ENCODE data around the gene PHLPP1. TPM values are rescaled to one million over a fixed set of nuclear protein-coding genes. Genes with fewer than 3 reads are reported as not detected.
"Not testable (repeated sequence)": the region's sequence is repeated elsewhere in the genome, so short reads cannot be mapped to it uniquely, and the experiment has no call there.

PHLPP1 gene
- total and polyA plus RNA-seq, 9 donors = 4.4 to 15.9 (median 12.0) TPM

DNA sequence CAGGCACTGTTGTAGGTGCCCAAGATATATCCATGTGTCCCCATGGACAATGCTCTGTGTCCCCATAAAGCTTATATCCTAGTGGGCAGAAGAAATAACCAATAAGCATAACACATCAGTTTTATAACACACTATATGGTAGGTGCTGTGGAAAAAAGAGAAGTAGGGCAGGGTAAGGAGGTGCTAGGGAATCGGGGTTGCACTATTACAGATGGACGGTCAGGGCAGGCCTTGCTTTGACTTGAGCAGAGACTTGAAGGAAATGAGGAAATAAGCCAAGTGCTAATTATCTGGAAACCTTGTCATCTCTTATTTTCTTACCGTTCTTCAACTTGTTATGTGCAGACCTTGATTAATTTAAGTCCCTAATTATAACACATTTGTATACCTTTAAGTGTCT, 82.0 kb downstream of the PHLPP1 start:
- no peak for TF ChIP-seq EP300 (IDR thresholded peaks at IDR 0.05)
- Histone ChIP-seq H3K4me3 (no peak overlapping the region), H3K27me3 (no peaks in the 10 kb centered on the region), H3K27ac (no peak overlapping the region), H3K36me3 (no peaks in the 10 kb centered on the region), H3K4me1 (ENCODE audit: insufficient read depth) (no peaks in the 10 kb centered on the region), H3K9me3 (no peaks in the 10 kb centered on the region)
- DNase-seq = no peak
- 95 to 99% (median 98%) methylated on average over 3 of the region's 3 CpGs for WGBS, 3 donors
- intact Hi-C loops (cut with DNase I) = loop anchor here in 1 of 4 donors (10.0 kb wide), 1 partner anchor 73 kb away; no protein-coding TSS in a partner anchor

DNA sequence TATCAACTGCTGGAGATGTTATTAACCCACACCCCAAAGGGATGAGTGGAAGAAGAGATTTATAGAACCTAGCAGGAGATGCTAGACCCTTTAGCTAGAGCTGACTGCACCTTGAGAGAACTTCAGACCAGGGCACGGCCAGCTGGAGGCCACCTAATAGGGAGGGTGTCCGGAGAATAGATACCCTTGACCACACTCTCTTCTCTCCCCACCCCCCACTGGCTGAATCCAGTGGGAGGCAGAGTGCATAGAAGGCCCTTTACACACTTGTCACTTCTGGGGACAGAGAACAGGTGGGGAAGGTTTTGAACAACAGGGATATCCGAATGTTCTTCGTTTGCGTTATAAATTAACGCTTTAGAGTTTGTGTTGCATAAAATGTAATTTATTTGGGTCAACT, 84.6 kb downstream of the PHLPP1 start:
- TF ChIP-seq, protein P1, sequence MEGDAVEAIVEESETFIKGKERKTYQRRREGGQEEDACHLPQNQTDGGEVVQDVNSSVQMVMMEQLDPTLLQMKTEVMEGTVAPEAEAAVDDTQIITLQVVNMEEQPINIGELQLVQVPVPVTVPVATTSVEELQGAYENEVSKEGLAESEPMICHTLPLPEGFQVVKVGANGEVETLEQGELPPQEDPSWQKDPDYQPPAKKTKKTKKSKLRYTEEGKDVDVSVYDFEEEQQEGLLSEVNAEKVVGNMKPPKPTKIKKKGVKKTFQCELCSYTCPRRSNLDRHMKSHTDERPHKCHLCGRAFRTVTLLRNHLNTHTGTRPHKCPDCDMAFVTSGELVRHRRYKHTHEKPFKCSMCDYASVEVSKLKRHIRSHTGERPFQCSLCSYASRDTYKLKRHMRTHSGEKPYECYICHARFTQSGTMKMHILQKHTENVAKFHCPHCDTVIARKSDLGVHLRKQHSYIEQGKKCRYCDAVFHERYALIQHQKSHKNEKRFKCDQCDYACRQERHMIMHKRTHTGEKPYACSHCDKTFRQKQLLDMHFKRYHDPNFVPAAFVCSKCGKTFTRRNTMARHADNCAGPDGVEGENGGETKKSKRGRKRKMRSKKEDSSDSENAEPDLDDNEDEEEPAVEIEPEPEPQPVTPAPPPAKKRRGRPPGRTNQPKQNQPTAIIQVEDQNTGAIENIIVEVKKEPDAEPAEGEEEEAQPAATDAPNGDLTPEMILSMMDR (IDR thresholded peaks at IDR 0.05) = no peak
- TF ChIP-seq POLR2A (IDR thresholded peaks at IDR 0.05) (no peak), EP300 (IDR thresholded peaks at IDR 0.05) (no peak)
- no peak for DNase-seq
- intact Hi-C loops (cut with DNase I) = loop anchor here in 1 of 4 donors (10.0 kb wide), 1 partner anchor 75 kb away; no protein-coding TSS in a partner anchor
- H3K36me3 ChIP-seq = no peaks in the 10 kb centered on the region
- 83 to 90% (median 85%) methylated on average over 6 of the region's 6 CpGs for WGBS, 3 donors
- H3K27ac ChIP-seq = no peak overlapping the region
- no peak overlapping the region for H3K4me3 ChIP-seq
- H3K4me1 ChIP-seq (ENCODE audit: insufficient read depth) = no peaks in the 10 kb centered on the region
- no peaks in the 10 kb centered on the region for H3K9me3 ChIP-seq
- no peaks in the 10 kb centered on the region for H3K27me3 ChIP-seq

DNA sequence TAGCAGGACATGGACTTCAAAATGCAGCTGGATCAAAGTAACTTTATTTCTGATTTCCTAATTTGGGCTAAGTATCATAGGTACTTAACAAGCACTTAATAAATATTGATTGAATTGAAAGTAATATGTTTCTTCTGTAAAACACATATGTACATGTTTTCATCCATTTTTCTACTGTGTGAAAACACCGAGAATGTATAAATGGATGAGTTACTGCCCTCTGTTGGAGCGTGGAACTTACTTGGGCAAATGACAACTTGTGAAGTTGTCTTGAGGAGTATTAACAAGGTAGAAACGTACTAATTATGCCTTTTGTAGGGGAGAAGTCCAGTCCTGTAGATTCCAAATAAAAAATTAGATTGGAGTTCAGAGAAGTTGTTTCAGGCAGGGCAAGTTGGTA, 87.2 kb downstream of the PHLPP1 start:
- Histone ChIP-seq H3K27ac (no peak overlapping the region), H3K4me1 (ENCODE audit: insufficient read depth) (no peaks in the 10 kb centered on the region), H3K9me3 (no peaks in the 10 kb centered on the region), H3K4me3 (no peak overlapping the region), H3K36me3 (no peaks in the 10 kb centered on the region), H3K27me3 (no peaks in the 10 kb centered on the region)
- intact Hi-C loops (cut with DNase I) = no loop called here
- WGBS, 3 donors = 75 to 87% (median 79%) methylated on average over 3 of the region's 3 CpGs
- no peak for DNase-seq
- TF ChIP-seq, protein P1 (IDR thresholded peaks at IDR 0.05) = no peak
- no peak for TF ChIP-seq EP300 (IDR thresholded peaks at IDR 0.05)
- TF ChIP-seq POLR2A (IDR thresholded peaks at IDR 0.05) = no peak

DNA sequence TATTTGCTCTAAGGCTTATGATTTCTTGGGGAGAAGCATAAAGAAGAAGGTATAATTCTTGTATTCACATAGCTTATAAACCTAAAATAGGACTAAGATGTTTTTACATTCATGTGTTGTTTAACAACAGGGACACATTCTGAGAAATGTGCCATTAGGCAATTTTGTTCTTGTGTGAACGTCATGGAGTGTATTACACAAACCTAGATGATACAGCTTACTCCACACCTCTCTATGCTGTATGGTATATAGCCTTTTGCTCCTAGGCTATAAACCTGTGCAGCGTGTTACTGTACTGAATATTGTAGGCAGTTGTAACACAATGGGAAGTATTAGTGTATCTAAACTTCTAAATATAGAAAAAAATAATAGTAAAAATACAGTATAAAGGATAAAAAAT, 92.1 kb downstream of the PHLPP1 start:
- TF ChIP-seq, protein P1 (IDR thresholded peaks at IDR 0.05) = no peak
- no peak for TF ChIP-seq EP300 (IDR thresholded peaks at IDR 0.05)
- no peak for TF ChIP-seq POLR2A (IDR thresholded peaks at IDR 0.05)
- H3K4me1 ChIP-seq (ENCODE audit: insufficient read depth) = no peaks in the 10 kb centered on the region
- no peak overlapping the region for H3K27ac ChIP-seq
- H3K9me3 ChIP-seq = no peaks in the 10 kb centered on the region
- no peak overlapping the region for H3K4me3 ChIP-seq
- DNase-seq = no peak
- 91 to 94% (median 93%) methylated on average over 2 of the region's 2 CpGs for WGBS, 3 donors
- no peaks in the 10 kb centered on the region for H3K36me3 ChIP-seq
- no peaks in the 10 kb centered on the region for H3K27me3 ChIP-seq
- intact Hi-C loops (cut with DNase I) = no loop called here

DNA sequence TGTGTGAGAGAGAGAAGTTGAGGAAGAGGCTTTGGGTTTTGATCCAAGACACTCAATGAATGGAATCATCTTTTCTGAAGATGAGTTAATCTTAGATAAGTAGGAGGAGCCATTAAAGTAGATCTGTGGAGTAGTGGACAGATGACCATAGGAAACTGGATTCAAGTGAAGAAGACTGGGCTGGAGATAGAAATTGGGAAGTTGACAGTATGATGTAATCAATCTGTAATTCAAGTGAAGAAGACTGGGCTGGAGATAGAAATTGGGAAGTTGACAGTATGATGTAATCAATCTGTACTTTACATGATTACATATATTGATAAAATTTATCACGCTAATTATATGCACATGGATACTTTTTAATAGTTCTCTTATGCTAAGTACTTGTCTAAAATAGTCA, 92.8 kb downstream of the PHLPP1 start:
- Histone ChIP-seq H3K4me3 (no peak overlapping the region), H3K27ac (no peak overlapping the region), H3K27me3 (no peaks in the 10 kb centered on the region), H3K36me3 (no peaks in the 10 kb centered on the region), H3K9me3 (no peaks in the 10 kb centered on the region), H3K4me1 (ENCODE audit: insufficient read depth) (no peaks in the 10 kb centered on the region)
- no peak for DNase-seq
- WGBS, 3 donors = 95 to 100% (median 100%) methylated on average over 1 of the region's 1 CpG
- intact Hi-C loops (cut with DNase I) = no loop called here
- TF ChIP-seq, protein P1 (IDR thresholded peaks at IDR 0.05) = no peak

DNA sequence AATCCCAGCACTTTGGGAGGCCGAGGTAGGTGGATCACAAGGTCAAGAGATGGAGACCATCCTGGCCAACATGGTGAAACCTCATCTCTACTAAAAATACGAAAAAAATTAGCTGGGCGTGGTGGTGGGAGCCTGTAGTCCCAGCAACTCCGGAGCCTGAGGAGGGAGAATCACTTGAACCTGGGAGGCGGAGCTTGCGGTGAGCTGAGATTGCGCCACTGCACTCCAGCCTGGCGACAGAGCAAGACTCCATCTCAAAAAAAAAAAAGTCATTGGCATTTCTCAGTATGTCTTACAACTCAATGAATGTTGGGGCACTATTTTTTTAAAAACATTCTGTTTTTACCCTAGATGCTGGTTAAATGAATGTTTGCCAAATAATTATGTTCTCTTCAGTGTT, 94.1 kb downstream of the PHLPP1 start:
- H3K36me3 ChIP-seq; H3K27ac ChIP-seq; H3K9me3 ChIP-seq; H3K27me3 ChIP-seq; DNase-seq; H3K4me1 ChIP-seq (ENCODE audit: insufficient read depth); intact Hi-C loops (cut with DNase I); H3K4me3 ChIP-seq: not testable (repeated sequence)
- WGBS, 3 donors = 96 to 98% (median 97%) methylated on average over 8 of the region's 8 CpGs

All from ovary (tissue), 9 donors.